Measurements from ENCODE around the gene CHTOP.

The CHTOP gene

GRCh38 chr1:153612755-153613331 lies 21.0 kb upstream of the CHTOP start, which contains the start of gene S100A16:
TSS of gene S100A16 (minus strand) at chr1:153613137. CDS start at chr1:153608151, 4,986 bp downstream.
- Histone ChIP-seq H3K27ac (ENCODE audit: insufficient read depth, low read length, poor library complexity, severe bottlenecking) (no peak within 1 kb of the TSS), H3K27me3 (replicated peaks; ENCODE audit: control insufficient read depth, insufficient read depth, low read length, poor library complexity, severe bottlenecking) (no peaks in the 10 kb centered on the region), H3K4me1 (ENCODE audit: control insufficient read depth, insufficient read depth, low read length, poor library complexity, severe bottlenecking) (no peaks in the 10 kb centered on the region), H3K4me3 (ENCODE audit: insufficient read depth, low read depth, low read length, poor library complexity, severe bottlenecking) (no peak within 1 kb of the TSS), H3K36me3 (ENCODE audit: control insufficient read depth, insufficient read depth, low read length) (no peaks in the 10 kb centered on the region), H3K9me3 (ENCODE audit: control insufficient read depth, low read length) (no peaks in the 10 kb centered on the region)
- no peak for DNase-seq

- Histone ChIP-seq H3K4me1 (ENCODE audit: control insufficient read depth, insufficient read depth, low read length, poor library complexity, severe bottlenecking) (no peaks in the 10 kb centered on the region), H3K4me3 (ENCODE audit: insufficient read depth, low read depth, low read length, poor library complexity, severe bottlenecking) (no peak overlapping the region), H3K9me3 (ENCODE audit: control insufficient read depth, low read length) (no peaks in the 10 kb centered on the region), H3K27ac (ENCODE audit: insufficient read depth, low read length, poor library complexity, severe bottlenecking) (no peak overlapping the region), H3K36me3 (ENCODE audit: control insufficient read depth, insufficient read depth, low read length) (no peaks in the 10 kb centered on the region), H3K27me3 (replicated peaks; ENCODE audit: control insufficient read depth, insufficient read depth, low read length, poor library complexity, severe bottlenecking) (no peaks in the 10 kb centered on the region)
- DNase-seq = no peak
Observed at GRCh38 chr1:153613406-153613805, 20.5 kb upstream of the CHTOP start.

GRCh38 chr1:153614189-153614900 lies 19.5 kb upstream of the CHTOP start:
- Histone ChIP-seq H3K9me3 (ENCODE audit: control insufficient read depth, low read length) (no peaks in the 10 kb centered on the region), H3K36me3 (ENCODE audit: control insufficient read depth, insufficient read depth, low read length) (no peaks in the 10 kb centered on the region), H3K27me3 (replicated peaks; ENCODE audit: control insufficient read depth, insufficient read depth, low read length, poor library complexity, severe bottlenecking) (no peaks in the 10 kb centered on the region), H3K4me1 (ENCODE audit: control insufficient read depth, insufficient read depth, low read length, poor library complexity, severe bottlenecking) (no peaks in the 10 kb centered on the region), H3K27ac (ENCODE audit: insufficient read depth, low read length, poor library complexity, severe bottlenecking) (no peak overlapping the region), H3K4me3 (ENCODE audit: insufficient read depth, low read depth, low read length, poor library complexity, severe bottlenecking) (no peak overlapping the region)
- DNase-seq = no peak

GRCh38 chr1:153614906-153615305 lies 19.0 kb upstream of the CHTOP start:
- no peaks in the 10 kb centered on the region for H3K4me1 ChIP-seq (ENCODE audit: control insufficient read depth, insufficient read depth, low read length, poor library complexity, severe bottlenecking)
- no peaks in the 10 kb centered on the region for H3K36me3 ChIP-seq (ENCODE audit: control insufficient read depth, insufficient read depth, low read length)
- no peaks in the 10 kb centered on the region for H3K9me3 ChIP-seq (ENCODE audit: control insufficient read depth, low read length)
- no peak overlapping the region for H3K4me3 ChIP-seq (ENCODE audit: insufficient read depth, low read depth, low read length, poor library complexity, severe bottlenecking)
- H3K27me3 ChIP-seq (replicated peaks; ENCODE audit: control insufficient read depth, insufficient read depth, low read length, poor library complexity, severe bottlenecking) = no peaks in the 10 kb centered on the region
- DNase-seq = no peak
- no peak overlapping the region for H3K27ac ChIP-seq (ENCODE audit: insufficient read depth, low read length, poor library complexity, severe bottlenecking)

GRCh38 chr1:153615406-153615805 lies 18.5 kb upstream of the CHTOP start:
- Histone ChIP-seq H3K27me3 (replicated peaks; ENCODE audit: control insufficient read depth, insufficient read depth, low read length, poor library complexity, severe bottlenecking) (no peaks in the 10 kb centered on the region), H3K4me1 (ENCODE audit: control insufficient read depth, insufficient read depth, low read length, poor library complexity, severe bottlenecking) (no peaks in the 10 kb centered on the region), H3K36me3 (ENCODE audit: control insufficient read depth, insufficient read depth, low read length) (no peaks in the 10 kb centered on the region), H3K27ac (ENCODE audit: insufficient read depth, low read length, poor library complexity, severe bottlenecking) (no peak overlapping the region), H3K4me3 (ENCODE audit: insufficient read depth, low read depth, low read length, poor library complexity, severe bottlenecking) (no peak overlapping the region), H3K9me3 (ENCODE audit: control insufficient read depth, low read length) (no peaks in the 10 kb centered on the region)
- no peak for DNase-seq

- no peak for DNase-seq
- no peaks in the 10 kb centered on the region for H3K36me3 ChIP-seq (ENCODE audit: control insufficient read depth, insufficient read depth, low read length)
- H3K4me1 ChIP-seq (ENCODE audit: control insufficient read depth, insufficient read depth, low read length, poor library complexity, severe bottlenecking) = no peaks in the 10 kb centered on the region
- H3K9me3 ChIP-seq (ENCODE audit: control insufficient read depth, low read length) = no peaks in the 10 kb centered on the region
- H3K4me3 ChIP-seq (ENCODE audit: insufficient read depth, low read depth, low read length, poor library complexity, severe bottlenecking) = no peak within 1 kb of the TSS
- no peak within 1 kb of the TSS for H3K27ac ChIP-seq (ENCODE audit: insufficient read depth, low read length, poor library complexity, severe bottlenecking)
- H3K27me3 ChIP-seq (replicated peaks; ENCODE audit: control insufficient read depth, insufficient read depth, low read length, poor library complexity, severe bottlenecking) = no peaks in the 10 kb centered on the region
Observed at GRCh38 chr1:153616144-153616916, 17.5 kb upstream of the CHTOP start, which contains the start of gene S100A14. TSS of gene S100A14 (minus strand) at chr1:153616325. CDS start at chr1:153615858, 467 bp downstream.

- Histone ChIP-seq H3K36me3 (ENCODE audit: control insufficient read depth, insufficient read depth, low read length) (no peaks in the 10 kb centered on the region), H3K4me1 (ENCODE audit: control insufficient read depth, insufficient read depth, low read length, poor library complexity, severe bottlenecking) (no peaks in the 10 kb centered on the region), H3K4me3 (ENCODE audit: insufficient read depth, low read depth, low read length, poor library complexity, severe bottlenecking) (no peak overlapping the region), H3K9me3 (ENCODE audit: control insufficient read depth, low read length) (no peaks in the 10 kb centered on the region), H3K27ac (ENCODE audit: insufficient read depth, low read length, poor library complexity, severe bottlenecking) (no peak overlapping the region), H3K27me3 (replicated peaks; ENCODE audit: control insufficient read depth, insufficient read depth, low read length, poor library complexity, severe bottlenecking) (no peaks in the 10 kb centered on the region)
- DNase-seq = no peak
Observed at GRCh38 chr1:153616917-153617311, 17.0 kb upstream of the CHTOP start.

GRCh38 chr1:153617663-153618062 lies 16.2 kb upstream of the CHTOP start:
- Histone ChIP-seq H3K27me3 (replicated peaks; ENCODE audit: control insufficient read depth, insufficient read depth, low read length, poor library complexity, severe bottlenecking) (no peaks in the 10 kb centered on the region), H3K4me1 (ENCODE audit: control insufficient read depth, insufficient read depth, low read length, poor library complexity, severe bottlenecking) (no peaks in the 10 kb centered on the region), H3K4me3 (ENCODE audit: insufficient read depth, low read depth, low read length, poor library complexity, severe bottlenecking) (no peak overlapping the region), H3K36me3 (ENCODE audit: control insufficient read depth, insufficient read depth, low read length) (no peaks in the 10 kb centered on the region), H3K27ac (ENCODE audit: insufficient read depth, low read length, poor library complexity, severe bottlenecking) (no peak overlapping the region), H3K9me3 (ENCODE audit: control insufficient read depth, low read length) (no peaks in the 10 kb centered on the region)
- peak in 2 of 3 donors; percentile 19 to 60 for DNase-seq

- H3K4me3 ChIP-seq (ENCODE audit: insufficient read depth, low read depth, low read length, poor library complexity, severe bottlenecking) = no peak overlapping the region
- no peaks in the 10 kb centered on the region for H3K4me1 ChIP-seq (ENCODE audit: control insufficient read depth, insufficient read depth, low read length, poor library complexity, severe bottlenecking)
- no peak for DNase-seq
- no peaks in the 10 kb centered on the region for H3K9me3 ChIP-seq (ENCODE audit: control insufficient read depth, low read length)
- H3K36me3 ChIP-seq (ENCODE audit: control insufficient read depth, insufficient read depth, low read length) = no peaks in the 10 kb centered on the region
- no peaks in the 10 kb centered on the region for H3K27me3 ChIP-seq (replicated peaks; ENCODE audit: control insufficient read depth, insufficient read depth, low read length, poor library complexity, severe bottlenecking)
- no peak overlapping the region for H3K27ac ChIP-seq (ENCODE audit: insufficient read depth, low read length, poor library complexity, severe bottlenecking)
Observed at GRCh38 chr1:153619171-153619570, 14.7 kb upstream of the CHTOP start.

- Histone ChIP-seq H3K36me3 (ENCODE audit: control insufficient read depth, insufficient read depth, low read length) (no peaks in the 10 kb centered on the region), H3K4me1 (ENCODE audit: control insufficient read depth, insufficient read depth, low read length, poor library complexity, severe bottlenecking) (no peaks in the 10 kb centered on the region), H3K4me3 (ENCODE audit: insufficient read depth, low read depth, low read length, poor library complexity, severe bottlenecking) (no peak overlapping the region), H3K27ac (ENCODE audit: insufficient read depth, low read length, poor library complexity, severe bottlenecking) (no peak overlapping the region), H3K27me3 (replicated peaks; ENCODE audit: control insufficient read depth, insufficient read depth, low read length, poor library complexity, severe bottlenecking) (no peaks in the 10 kb centered on the region), H3K9me3 (ENCODE audit: control insufficient read depth, low read length) (no peaks in the 10 kb centered on the region)
- no peak for DNase-seq
Observed at GRCh38 chr1:153623101-153623500, 10.8 kb upstream of the CHTOP start.
